GM12878 (cell line): Measurements from ENCODE around the gene KCNA3.

Experiments used
- CHD2 ChIP-seq: IDR thresholded peaks from 2 replicates; pipeline ENCODE4 v1.6.1; 2011; ENCODE audit warnings: low read depth, low read length, improper control_type of control experiment, borderline replicate concordance
- CREM ChIP-seq: IDR thresholded peaks from 2 replicates; pipeline ENCODE4 v1.6.1; 2014; ENCODE audit warnings: antibody characterized with exemption, low read depth
- CTCF ChIP-seq, 3 experiments: IDR thresholded peaks in 2 of 3; conservative IDR thresholded peaks in 1 of 3; 2 replicates each; pipeline ENCODE4 v1.5.1; 2011; ENCODE audit warnings: low read depth in 3 of 3, low read length in 3 of 3, mild to moderate bottlenecking in 3 of 3, control low read depth in 2 of 3, moderate library complexity in 2 of 3, inconsistent platforms in 1 of 3, mixed read lengths in 1 of 3; ENCODE audit not compliant: control insufficient read depth in 2 of 3, insufficient read depth in 1 of 3; ENCODE audit errors: extremely low read depth in 1 of 3
- EZH2 ChIP-seq: IDR thresholded peaks from 2 replicates; pipeline ENCODE4 v1.6.1; 2012; ENCODE audit warnings: low read depth, mild to moderate bottlenecking, control low read depth, inconsistent platforms, low read length, borderline replicate concordance; ENCODE audit not compliant: control insufficient read depth
- JUND ChIP-seq: IDR thresholded peaks from 2 replicates; pipeline ENCODE4 v1.6.1; 2012; ENCODE audit warnings: low read depth, mild to moderate bottlenecking, low read length, improper control_type of control experiment, moderate library complexity
- PBX3 ChIP-seq: IDR thresholded peaks from 2 replicates; pipeline ENCODE4 v1.6.1; 2011; ENCODE audit warnings: mild to moderate bottlenecking, low read depth, low read length, moderate library complexity; ENCODE audit not compliant: insufficient replicate concordance
- POLR2A ChIP-seq: IDR thresholded peaks from 2 replicates; pipeline ENCODE4 v1.6.1; 2011; ENCODE audit warnings: low read depth, mild to moderate bottlenecking, low read length
- POLR2AphosphoS2 ChIP-seq: IDR thresholded peaks from 2 replicates; pipeline ENCODE4 v1.6.1; 2011; ENCODE audit warnings: low read depth, mild to moderate bottlenecking, low read length, improper control_type of control experiment, moderate library complexity
- TAF1 ChIP-seq: IDR thresholded peaks from 2 replicates; pipeline ENCODE4 v1.6.1; 2011; ENCODE audit warnings: mild to moderate bottlenecking, low read depth, low read length, borderline replicate concordance
- TF ChIP-seq, protein P1 (sequence below): IDR thresholded peaks from 2 replicates; pipeline ENCODE4 v1.6.1; 2012; ENCODE audit warnings: low read length, inconsistent platforms

GRCh38 chr1:110663241-110663640 lies 11.5 kb downstream of the KCNA3 start:
- TF ChIP-seq CTCF (IDR thresholded peaks at IDR 0.05 in 2 of 3, conservative IDR thresholded peaks at IDR 0.05 in 1 of 3; ENCODE audit: control insufficient read depth in 2 of 3, extremely low read depth in 1 of 3, insufficient read depth in 1 of 3, low read depth in 3 of 3, low read length in 3 of 3) (no peak), EZH2 (no peak), JUND (no peak), PBX3 (no peak), POLR2A (no peak), CHD2 (no peak), TAF1 (no peak), CREM (no peak), POLR2AphosphoS2 (no peak)
- TF ChIP-seq, protein P1, sequence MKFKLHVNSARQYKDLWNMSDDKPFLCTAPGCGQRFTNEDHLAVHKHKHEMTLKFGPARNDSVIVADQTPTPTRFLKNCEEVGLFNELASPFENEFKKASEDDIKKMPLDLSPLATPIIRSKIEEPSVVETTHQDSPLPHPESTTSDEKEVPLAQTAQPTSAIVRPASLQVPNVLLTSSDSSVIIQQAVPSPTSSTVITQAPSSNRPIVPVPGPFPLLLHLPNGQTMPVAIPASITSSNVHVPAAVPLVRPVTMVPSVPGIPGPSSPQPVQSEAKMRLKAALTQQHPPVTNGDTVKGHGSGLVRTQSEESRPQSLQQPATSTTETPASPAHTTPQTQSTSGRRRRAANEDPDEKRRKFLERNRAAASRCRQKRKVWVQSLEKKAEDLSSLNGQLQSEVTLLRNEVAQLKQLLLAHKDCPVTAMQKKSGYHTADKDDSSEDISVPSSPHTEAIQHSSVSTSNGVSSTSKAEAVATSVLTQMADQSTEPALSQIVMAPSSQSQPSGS: no peak
